ENCODE results near the gene ARL16. TPM values are rescaled to one million over a fixed set of nuclear protein-coding genes. Genes with fewer than 3 reads are reported as not detected.

The ARL16 gene
- total and polyA plus RNA-seq, 2 of the 8 experiments (the other 6 are each of a cell fraction or from before 2014, with no cell fraction given), result 37.0 to 60.8 TPM

DNA sequence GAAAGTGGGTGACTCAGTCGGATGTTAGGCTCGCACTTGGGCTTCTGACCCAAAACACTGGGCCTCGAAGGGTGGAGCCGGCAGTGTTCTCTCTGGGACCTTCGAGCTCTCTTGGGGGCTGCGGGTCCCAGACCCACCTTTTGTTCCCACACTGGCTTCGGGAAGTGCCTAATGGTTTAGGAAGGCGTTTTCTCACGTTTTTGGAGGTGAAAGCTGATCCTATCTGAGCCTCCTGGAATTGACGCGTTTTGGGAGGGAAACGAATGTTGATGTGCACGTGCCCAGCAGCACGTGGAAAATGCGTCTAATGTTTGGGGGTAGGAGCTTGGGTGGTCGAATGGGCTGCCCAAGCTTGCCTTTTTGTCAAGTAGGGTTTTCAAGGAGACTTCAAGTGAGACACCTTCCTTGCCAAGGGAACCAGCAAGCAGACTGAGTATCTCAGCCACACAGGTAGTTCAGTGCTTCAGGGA, 880 bp upstream of the ARL16 start:
- peaks cover 0 to 32% of the 10 kb centered on the region in 2 experiments for H4K20me1 ChIP-seq (replicated peaks in 1 of 2; ENCODE audit: control insufficient read depth in 1 of 2, insufficient read depth in 2 of 2, low read length in 2 of 2)
- POLR2A ChIA-PET (ENCODE audit: partially characterized antibody), result interaction anchor here (1.3 to 28.4 kb wide), 8 partner anchors 8 to 161 kb away, joined by 3 to 436 read pairs (median 10); partner anchors contain the start of genes CCDC137, MRPL12, OXLD1 and SLC25A10
- H3K79me2 ChIP-seq (ENCODE audit: control insufficient read depth in 1 of 2, insufficient read depth in 2 of 2, low read length in 2 of 2), result peaks cover 4 to 39% of the 10 kb centered on the region in 2 experiments; a peak in 3 of 4 replicates
- peaks cover 12% of the 10 kb centered on the region for H3K23me2 ChIP-seq (ENCODE audit: low read depth, low read length)
- WGBS, 2 experiments (ENCODE audit: extremely low coverage in 1 of 2, insufficient coverage in 1 of 2, insufficient read length in 1 of 2, insufficient replicate concordance in 2 of 2, low coverage in 1 of 2, low lambda C conversion rate in 2 of 2, missing lambda C conversion rate in 1 of 2), result 29% methylated on average over 16 of the region's 16 CpGs; no CpG with 5 or more reads in 1 of the 2 experiments
- peaks cover 2 to 23% (median 17%) of the 10 kb centered on the region in 4 experiments; a peak in 6 of 8 replicates for H3K36me3 ChIP-seq (ENCODE audit: control insufficient read depth in 2 of 4, insufficient read depth in 4 of 4, low read length in 3 of 4)
- peak overlapping the region; percentile 52; the same call in 1 of the 2 replicates for H2BK5ac ChIP-seq (ENCODE audit: low read depth, low read length)
- H3K4me1 ChIP-seq (replicated peaks in 1 of 4; ENCODE audit: control insufficient read depth in 3 of 4, insufficient read depth in 4 of 4, low read length in 3 of 4), result peaks cover 3 to 14% (median 7%) of the 10 kb centered on the region in 4 experiments; a peak in 6 of 7 replicates
- H3K79me1 ChIP-seq (ENCODE audit: low read depth, low read length), result peaks cover 15% of the 10 kb centered on the region
- H2AFZ ChIP-seq (ENCODE audit: low read length), result no peak overlapping the region
- H2BK20ac ChIP-seq (ENCODE audit: low read length), result no peak overlapping the region
- no peaks in the 10 kb centered on the region; a peak in 1 of 7 replicates for H3K27me3 ChIP-seq (replicated peaks in 1 of 4; ENCODE audit: control insufficient read depth in 3 of 4, extremely low read depth in 1 of 4, insufficient read depth in 3 of 4, low read length in 3 of 4)
- H3K9ac ChIP-seq (replicated peaks in 1 of 4; ENCODE audit: extremely low read depth in 1 of 4, low read depth in 3 of 4, low read length in 3 of 4), result peak overlapping the region in 3 of 4 experiments; percentile 65 to 72 (median 69); a peak in 5 of 7 replicates
- DNase-seq (ENCODE audit: low read depth in 1 of 2, low spot score in 2 of 2), result no peak
- FAIRE-seq, result no peak
- peak overlapping the region; percentile 57 to 88 (median 76) for H3K4me3 ChIP-seq (ENCODE audit: extremely low read depth in 1 of 4, insufficient read depth in 2 of 4, low read depth in 3 of 4, low read length in 4 of 4)
- peak overlapping the region; percentile 56 for H3K56ac ChIP-seq (replicated peaks; ENCODE audit: insufficient read length, low read depth, low read length)
- H3K14ac ChIP-seq (ENCODE audit: insufficient read length), result no peak overlapping the region
- no peak overlapping the region for H4K91ac ChIP-seq (replicated peaks; ENCODE audit: insufficient read length, low read length)
- H3K23ac ChIP-seq (ENCODE audit: insufficient read length), result no peak overlapping the region
- no peaks in the 10 kb centered on the region for H3K9me3 ChIP-seq (ENCODE audit: insufficient read depth in 2 of 2, low read depth in 1 of 2, low read length in 1 of 2)
- H2BK120ac ChIP-seq (replicated peaks; ENCODE audit: low read depth, low read length), result no peak overlapping the region
- no peak overlapping the region for H2BK12ac ChIP-seq (ENCODE audit: low read depth, low read length)
- peak overlapping the region; percentile 95; the same call in 1 of the 2 replicates for H2AK5ac ChIP-seq (ENCODE audit: low read depth, low read length)
- H3K27ac ChIP-seq (ENCODE audit: low read depth, low read length), result peak overlapping the region; percentile 46; the same call in 1 of the 2 replicates
- H2BK15ac ChIP-seq (ENCODE audit: low read length), result 0 out of 2 replicates have a peak overlapping the region, but pooled peaks have one; percentile 61
- H3K18ac ChIP-seq (ENCODE audit: extremely low read depth, low read length), result no peak overlapping the region
- peak overlapping the region; percentile 76 to 88 for H3K4me2 ChIP-seq (ENCODE audit: insufficient read depth in 1 of 2, low read depth in 2 of 2, low read length in 2 of 2)
- TF ChIP-seq, protein P1, sequence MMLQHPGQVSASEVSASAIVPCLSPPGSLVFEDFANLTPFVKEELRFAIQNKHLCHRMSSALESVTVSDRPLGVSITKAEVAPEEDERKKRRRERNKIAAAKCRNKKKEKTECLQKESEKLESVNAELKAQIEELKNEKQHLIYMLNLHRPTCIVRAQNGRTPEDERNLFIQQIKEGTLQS (IDR thresholded peaks at IDR 0.05; ENCODE audit: insufficient read depth, low read depth, low read length), result no peak
- TF ChIP-seq, protein P2, sequence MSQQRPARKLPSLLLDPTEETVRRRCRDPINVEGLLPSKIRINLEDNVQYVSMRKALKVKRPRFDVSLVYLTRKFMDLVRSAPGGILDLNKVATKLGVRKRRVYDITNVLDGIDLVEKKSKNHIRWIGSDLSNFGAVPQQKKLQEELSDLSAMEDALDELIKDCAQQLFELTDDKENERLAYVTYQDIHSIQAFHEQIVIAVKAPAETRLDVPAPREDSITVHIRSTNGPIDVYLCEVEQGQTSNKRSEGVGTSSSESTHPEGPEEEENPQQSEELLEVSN (IDR thresholded peaks at IDR 0.05), result peak; percentile 98
- TF ChIP-seq, protein P3, sequence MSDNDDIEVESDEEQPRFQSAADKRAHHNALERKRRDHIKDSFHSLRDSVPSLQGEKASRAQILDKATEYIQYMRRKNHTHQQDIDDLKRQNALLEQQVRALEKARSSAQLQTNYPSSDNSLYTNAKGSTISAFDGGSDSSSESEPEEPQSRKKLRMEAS (IDR thresholded peaks at IDR 0.05), result peak; percentile 93
- CTCF ChIA-PET (ENCODE audit: partially characterized antibody), result interaction anchor here (0.8 to 3.1 kb wide), 5 partner anchors 9 to 185 kb away, joined by 3 to 20 read pairs (median 7); no protein-coding TSS in a partner anchor
- peak overlapping the region; percentile 90 for H4K8ac ChIP-seq (ENCODE audit: extremely low read depth, insufficient read depth, low read length)
- no peak overlapping the region for H3K4ac ChIP-seq (replicated peaks; ENCODE audit: insufficient read length, low read depth, low read length)
- no peak overlapping the region for H4K5ac ChIP-seq (ENCODE audit: insufficient read length, low read depth, low read length)
